DOHH2 (cell line): ENCODE data around the gene A2M.

Experiments
- H3F3A ChIP-seq: fragments of 200-600 bp; sonication (generic), shearing (Covaris generic); 2 replicates; pipeline ENCODE4 v1.6.0; 2016; ENCODE audit warnings: antibody characterized with exemption, mild to moderate bottlenecking; ENCODE audit not compliant: control insufficient read depth, insufficient read depth
- H3K27ac ChIP-seq: fragments of 200-600 bp; sonication (generic); 2 replicates; pipeline ENCODE4 v1.5.1; 2014; ENCODE audit warnings: low read depth, mild to moderate bottlenecking, low read length, moderate library complexity
- H3K27me3 ChIP-seq: fragments of 200-600 bp; sonication (generic); 2 replicates; pipeline ENCODE4 v1.6.1; 2014; ENCODE audit warnings: mild to moderate bottlenecking, low read length, mixed read lengths; ENCODE audit not compliant: control insufficient read depth
- H3K36me3 ChIP-seq: fragments of 200-600 bp; sonication (generic); 2 replicates; pipeline ENCODE4 v1.6.1; 2014; ENCODE audit warnings: mild to moderate bottlenecking, low read length, moderate library complexity, mixed read lengths; ENCODE audit not compliant: control insufficient read depth
- H3K4me1 ChIP-seq: fragments of 200-600 bp; sonication (generic); 2 replicates; pipeline ENCODE4 v1.6.1; 2014; ENCODE audit warnings: mild to moderate bottlenecking, low read length, mixed read lengths; ENCODE audit not compliant: control insufficient read depth
- H3K4me2 ChIP-seq: fragments of 200-600 bp; sonication (generic); 2 replicates; pipeline ENCODE4 v1.6.0; 2014; ENCODE audit warnings: mild to moderate bottlenecking, low read length, moderate library complexity
- H3K4me3 ChIP-seq: fragments of 200-600 bp; sonication (generic); 2 replicates; pipeline ENCODE4 v1.5.1; 2014; ENCODE audit warnings: mild to moderate bottlenecking, low read length, mixed read lengths
- H3K79me2 ChIP-seq: fragments of 200-600 bp; sonication (generic); 2 replicates; pipeline ENCODE4 v1.6.1; 2014; ENCODE audit warnings: mild to moderate bottlenecking, low read length, mixed read lengths; ENCODE audit not compliant: control insufficient read depth
- H3K9me2 ChIP-seq: fragments of 200-600 bp; sonication (generic); replicated peaks from 2 replicates; pipeline ENCODE4 v1.6.1; 2014; ENCODE audit warnings: mild to moderate bottlenecking, low read length, mixed read lengths; ENCODE audit not compliant: control insufficient read depth
- H3K9me3 ChIP-seq: fragments of 200-600 bp; sonication (generic); 2 replicates; pipeline ENCODE4 v1.6.1; 2014; ENCODE audit warnings: antibody characterized with exemption, low read length, mixed read lengths; ENCODE audit not compliant: control insufficient read depth, insufficient read depth
- H4K20me1 ChIP-seq: fragments of 200-600 bp; sonication (generic); 2 replicates; pipeline ENCODE4 v1.6.0; 2014; ENCODE audit warnings: low read depth, mild to moderate bottlenecking, antibody characterized with exemption, low read length, moderate library complexity; ENCODE audit not compliant: control insufficient read depth, insufficient read depth
- CTCF ChIP-seq: fragments of 200-600 bp; sonication (generic); IDR thresholded peaks from one replicate; pipeline ENCODE4 v1.5.1; 2014; ENCODE audit warnings: antibody characterized with exemption, mild to moderate bottlenecking, low read depth, low read length; ENCODE audit not compliant: poor library complexity, severe bottlenecking
- EZH2phosphoT487 ChIP-seq: fragments of 200-600 bp; sonication (generic); IDR thresholded peaks from 2 replicates; pipeline ENCODE4 v1.6.1; 2017; ENCODE audit warnings: borderline replicate concordance, mild to moderate bottlenecking, antibody characterized with exemption, low read length, moderate library complexity, mixed read lengths

Gene A2M

GRCh38 chr12:9037431-9037830, 78.3 kb downstream of the A2M start:
- H3K27ac ChIP-seq, result no peak overlapping the region
- TF ChIP-seq EZH2phosphoT487 (no peak), CTCF (no peak)
- H3K4me3 ChIP-seq, result no peak overlapping the region
- H3K4me2 ChIP-seq, result no peak overlapping the region
- H3K9me2 ChIP-seq, result no peaks in the 10 kb centered on the region
- H3K79me2 ChIP-seq, result no peaks in the 10 kb centered on the region
- no peaks in the 10 kb centered on the region for H3K36me3 ChIP-seq
- no peaks in the 10 kb centered on the region for H3F3A ChIP-seq
- no peaks in the 10 kb centered on the region for H3K4me1 ChIP-seq
- no peaks in the 10 kb centered on the region for H4K20me1 ChIP-seq
- H3K27me3 ChIP-seq, result no peaks in the 10 kb centered on the region
- no peaks in the 10 kb centered on the region for H3K9me3 ChIP-seq

DNA sequence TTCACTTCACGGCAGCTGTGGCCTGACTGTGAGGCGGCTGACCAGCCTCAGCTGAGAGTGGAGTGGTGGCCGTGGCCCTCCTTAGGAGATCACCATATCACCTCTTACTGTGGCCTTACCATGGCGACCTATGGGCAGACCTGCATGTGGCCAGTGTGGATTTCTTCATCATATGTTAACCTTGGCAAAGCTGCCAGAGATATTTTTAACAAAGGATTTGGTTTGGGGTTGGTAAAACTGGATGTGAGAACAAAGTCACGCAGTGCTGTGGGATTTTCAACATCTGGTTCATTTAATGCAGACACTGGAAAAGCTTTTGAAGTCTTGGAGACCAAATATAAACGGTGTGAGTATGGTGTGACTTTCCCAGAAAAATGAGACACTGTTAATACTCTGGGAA, 79.5 kb downstream of the A2M start:
- H3F3A ChIP-seq, result no peaks in the 10 kb centered on the region
- H3K9me2 ChIP-seq, result no peaks in the 10 kb centered on the region
- no peaks in the 10 kb centered on the region for H4K20me1 ChIP-seq
- no peaks in the 10 kb centered on the region for H3K9me3 ChIP-seq
- H3K4me2 ChIP-seq, result no peak overlapping the region
- H3K79me2 ChIP-seq, result no peaks in the 10 kb centered on the region
- H3K27me3 ChIP-seq, result no peaks in the 10 kb centered on the region
- no peak for TF ChIP-seq CTCF
- no peak for TF ChIP-seq EZH2phosphoT487
- H3K4me1 ChIP-seq, result no peaks in the 10 kb centered on the region
- H3K36me3 ChIP-seq, result no peaks in the 10 kb centered on the region
- H3K27ac ChIP-seq, result no peak overlapping the region
- no peak overlapping the region for H3K4me3 ChIP-seq

- TF ChIP-seq CTCF, result no peak
- Histone ChIP-seq H3K27ac (no peak overlapping the region), H3K9me3 (no peaks in the 10 kb centered on the region), H3K9me2 (no peaks in the 10 kb centered on the region), H3K4me1 (no peaks in the 10 kb centered on the region), H3K4me2 (no peak overlapping the region), H3K79me2 (no peaks in the 10 kb centered on the region), H3K27me3 (no peaks in the 10 kb centered on the region), H3K4me3 (no peak overlapping the region), H3K36me3 (no peaks in the 10 kb centered on the region), H4K20me1 (no peaks in the 10 kb centered on the region), H3F3A (no peaks in the 10 kb centered on the region)
Measured at GRCh38 chr12:9034095-9034494, 81.6 kb downstream of the A2M start.
